HEK293T (cell line): ENCODE data around the gene ZSCAN10.

Source experiments
- ELF4 ChIP-seq: fragments of 450-650 bp; IDR thresholded peaks from 2 replicates; pipeline ENCODE4 v1.6.1; 2017; ENCODE audit warnings: antibody characterized with exemption
- FOXA1 ChIP-seq: fragments of 450-650 bp; IDR thresholded peaks from 2 replicates; pipeline ENCODE4 v1.6.1; 2016; ENCODE audit warnings: mild to moderate bottlenecking
- FOXM1 ChIP-seq: fragments of 450-650 bp; IDR thresholded peaks from 2 replicates; pipeline ENCODE4 v1.6.1; 2017; ENCODE audit warnings: mild to moderate bottlenecking, borderline replicate concordance
- NFRKB ChIP-seq: fragments of 450-650 bp; IDR thresholded peaks from 2 replicates; pipeline ENCODE4 v1.6.1; 2016; ENCODE audit warnings: mild to moderate bottlenecking, moderate library complexity
- SUZ12 ChIP-seq: fragments of 450-650 bp; IDR thresholded peaks from 2 replicates; pipeline ENCODE4 v1.6.1; 2016; ENCODE audit warnings: mild to moderate bottlenecking
- ZNF384 ChIP-seq: fragments of 450-650 bp; IDR thresholded peaks from 2 replicates; pipeline ENCODE4 v1.6.1; 2016
- TF ChIP-seq, protein P1 (sequence below): fragments of 450-650 bp; IDR thresholded peaks from 2 replicates; pipeline ENCODE4 v1.6.1; 2016

DNA sequence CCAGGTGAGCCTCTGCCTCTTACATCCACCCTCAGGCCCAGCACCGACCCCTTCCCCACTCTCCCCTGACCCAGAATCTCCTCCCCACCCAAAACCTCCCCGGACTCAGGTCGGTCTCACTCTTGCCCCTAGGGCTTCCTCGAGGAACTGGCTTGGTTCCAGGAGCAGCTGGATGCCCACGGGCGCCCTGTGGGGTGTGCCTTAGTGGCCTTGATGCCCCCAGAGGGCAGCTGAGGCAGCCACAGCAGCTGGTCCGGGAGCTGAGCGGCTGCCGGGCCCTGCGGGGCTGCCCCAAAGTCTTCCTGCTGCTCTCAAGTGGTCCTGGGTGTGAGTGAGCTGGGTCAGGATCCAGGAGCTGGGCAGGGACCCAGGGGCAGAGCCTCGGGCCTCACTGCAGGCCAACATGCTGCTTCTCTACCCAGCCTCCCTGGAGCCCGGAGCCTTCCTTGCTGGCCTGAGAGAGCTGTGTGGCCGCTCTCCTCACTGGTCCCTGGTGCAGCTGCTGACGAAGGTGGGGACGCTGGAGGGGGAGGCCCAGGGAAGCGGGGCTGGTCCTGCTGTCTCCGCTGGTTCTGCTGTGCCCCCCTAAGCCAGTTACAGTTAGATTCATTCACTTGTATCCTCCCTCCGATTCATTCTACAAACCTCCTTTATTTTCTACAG, 45.4 kb upstream of the ZSCAN10 start:
- TF ChIP-seq, protein P1, sequence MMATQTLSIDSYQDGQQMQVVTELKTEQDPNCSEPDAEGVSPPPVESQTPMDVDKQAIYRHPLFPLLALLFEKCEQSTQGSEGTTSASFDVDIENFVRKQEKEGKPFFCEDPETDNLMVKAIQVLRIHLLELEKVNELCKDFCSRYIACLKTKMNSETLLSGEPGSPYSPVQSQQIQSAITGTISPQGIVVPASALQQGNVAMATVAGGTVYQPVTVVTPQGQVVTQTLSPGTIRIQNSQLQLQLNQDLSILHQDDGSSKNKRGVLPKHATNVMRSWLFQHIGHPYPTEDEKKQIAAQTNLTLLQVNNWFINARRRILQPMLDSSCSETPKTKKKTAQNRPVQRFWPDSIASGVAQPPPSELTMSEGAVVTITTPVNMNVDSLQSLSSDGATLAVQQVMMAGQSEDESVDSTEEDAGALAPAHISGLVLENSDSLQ: no peak
- TF ChIP-seq ZNF384 (no peak), NFRKB (no peak), FOXA1 (no peak), FOXM1 (no peak), SUZ12 (no peak), ELF4 (no peak)
